Cardiac muscle cell (in vitro differentiated cells and primary cell): ENCODE data around the gene C10orf105. TPM values are rescaled to one million over a fixed set of nuclear protein-coding genes. Genes with fewer than 3 reads are reported as not detected.

ENCODE experiments used
- DNase-seq, 2 donors: peaks; one replicate each; pipeline versions ENCODE4 v3.0.0 to v3.0.0-alpha.2; 2010 to 2017; ENCODE audit warnings: low read depth in 1 of 2, low spot score in 1 of 2
- H3K27ac ChIP-seq: fragments of 200-600 bp; sonication (generic); 2 replicates; pipeline ENCODE4 v1.5.1; 2016
- H3K27me3 ChIP-seq: fragments of 200-600 bp; sonication (generic); 2 replicates; pipeline ENCODE4 v1.6.0; 2016; ENCODE audit warnings: control low read depth
- H3K36me3 ChIP-seq: fragments of 200-600 bp; sonication (generic); 2 replicates; pipeline ENCODE4 v1.5.1; 2016; ENCODE audit warnings: control low read depth
- H3K4me1 ChIP-seq: fragments of 200-600 bp; sonication (generic); 2 replicates; pipeline ENCODE4 v1.8.1; 2017; ENCODE audit warnings: low read depth, mild to moderate bottlenecking, mixed run types
- H3K4me3 ChIP-seq: fragments of 200-600 bp; sonication (generic); 2 replicates; pipeline ENCODE4 v1.5.1; 2016; ENCODE audit warnings: mild to moderate bottlenecking
- H3K9me3 ChIP-seq: fragments of 200-600 bp; sonication (generic); 2 replicates; pipeline ENCODE4 v1.5.1; 2017; ENCODE audit warnings: low read depth, mild to moderate bottlenecking, control low read depth
- polyA plus RNA-seq: library from polyadenylated mRNA; unstranded; fragments of >200 nt; fragmentation: Nextera tagmentation; extraction: Ambion mirVana; gene quantifications from 2 replicates; pipeline ENCODE4 v1.2.1, GENCODE V29; 2016
- total RNA-seq: library from RNA; depleted of rRNA; stranded (reverse); fragments of >200 nt; gene quantifications from 2 replicates; pipeline ENCODE4 v1.2.3, GENCODE V29; 2016
- TF ChIP-seq, protein P1 (sequence below): IDR thresholded peaks from 2 replicates; pipeline ENCODE4 v1.5.1; 2012; ENCODE audit warnings: low read depth, mild to moderate bottlenecking, low read length

The C10orf105 gene
- total and polyA plus RNA-seq, 2 experiments from 2014 or later = 0.03 TPM; not detected in 1

DNA sequence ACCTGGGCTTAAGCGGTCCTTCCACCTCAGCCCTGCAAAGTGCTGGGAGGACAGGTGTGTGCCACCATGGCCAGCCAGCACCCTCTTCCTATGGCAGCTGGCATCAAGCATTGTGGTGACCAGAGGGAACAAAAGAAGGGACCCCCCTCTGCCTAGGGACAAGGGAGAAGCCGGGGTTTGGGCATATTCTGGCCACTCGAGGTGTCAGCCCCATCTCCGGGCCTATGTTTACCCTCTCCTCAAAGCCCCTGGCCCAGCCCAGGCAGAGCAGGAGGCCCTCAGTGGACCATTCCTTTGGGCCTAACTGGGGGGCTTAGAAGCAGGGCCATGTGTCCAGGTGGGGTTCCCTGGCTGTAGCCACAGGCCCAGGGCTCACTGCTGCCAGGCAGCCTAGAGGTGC is 29.8 kb upstream of the C10orf105 start:
- Histone ChIP-seq H3K4me3 (no peak overlapping the region), H3K27me3 (no peaks in the 10 kb centered on the region), H3K9me3 (no peaks in the 10 kb centered on the region), H3K36me3 (no peaks in the 10 kb centered on the region), H3K27ac (no peak overlapping the region), H3K4me1 (peaks cover 29% of the 10 kb centered on the region)
- TF ChIP-seq, protein P1, sequence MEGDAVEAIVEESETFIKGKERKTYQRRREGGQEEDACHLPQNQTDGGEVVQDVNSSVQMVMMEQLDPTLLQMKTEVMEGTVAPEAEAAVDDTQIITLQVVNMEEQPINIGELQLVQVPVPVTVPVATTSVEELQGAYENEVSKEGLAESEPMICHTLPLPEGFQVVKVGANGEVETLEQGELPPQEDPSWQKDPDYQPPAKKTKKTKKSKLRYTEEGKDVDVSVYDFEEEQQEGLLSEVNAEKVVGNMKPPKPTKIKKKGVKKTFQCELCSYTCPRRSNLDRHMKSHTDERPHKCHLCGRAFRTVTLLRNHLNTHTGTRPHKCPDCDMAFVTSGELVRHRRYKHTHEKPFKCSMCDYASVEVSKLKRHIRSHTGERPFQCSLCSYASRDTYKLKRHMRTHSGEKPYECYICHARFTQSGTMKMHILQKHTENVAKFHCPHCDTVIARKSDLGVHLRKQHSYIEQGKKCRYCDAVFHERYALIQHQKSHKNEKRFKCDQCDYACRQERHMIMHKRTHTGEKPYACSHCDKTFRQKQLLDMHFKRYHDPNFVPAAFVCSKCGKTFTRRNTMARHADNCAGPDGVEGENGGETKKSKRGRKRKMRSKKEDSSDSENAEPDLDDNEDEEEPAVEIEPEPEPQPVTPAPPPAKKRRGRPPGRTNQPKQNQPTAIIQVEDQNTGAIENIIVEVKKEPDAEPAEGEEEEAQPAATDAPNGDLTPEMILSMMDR = no peak
- no peak for DNase-seq

DNA sequence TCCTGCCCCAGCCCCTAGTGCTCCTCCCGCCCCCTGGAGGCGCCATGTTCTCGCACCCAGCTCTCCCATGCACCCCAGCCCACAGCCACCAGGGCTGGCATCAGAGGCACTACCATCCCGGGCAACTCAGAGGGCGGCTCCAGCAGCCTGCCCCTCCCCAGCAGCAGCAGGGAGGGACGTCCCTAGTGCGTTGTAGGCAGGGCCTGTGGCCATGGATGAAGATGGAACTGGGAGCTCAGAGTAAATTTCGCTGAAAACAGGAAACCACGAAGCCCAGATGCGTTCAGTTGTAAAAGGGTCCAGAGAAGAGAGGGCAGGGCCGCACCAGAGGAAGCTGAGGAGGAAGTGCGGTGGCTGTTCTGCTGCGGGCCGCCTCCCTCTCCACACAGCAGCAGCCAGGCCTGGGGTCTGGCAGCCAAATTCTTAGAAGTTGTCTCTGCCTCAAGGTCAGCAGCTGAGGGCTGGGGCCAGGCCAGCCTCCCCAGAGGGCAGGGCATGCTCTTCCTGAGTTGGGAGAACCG is 29.2 kb upstream of the C10orf105 start:
- TF ChIP-seq, protein P1 = no peak
- no peak overlapping the region for H3K4me3 ChIP-seq
- H3K27ac ChIP-seq = no peak overlapping the region
- no peaks in the 10 kb centered on the region for H3K27me3 ChIP-seq
- DNase-seq = peak in 1 of 2 donors; percentile 42
- no peaks in the 10 kb centered on the region for H3K36me3 ChIP-seq
- peaks cover 29% of the 10 kb centered on the region for H3K4me1 ChIP-seq
- no peaks in the 10 kb centered on the region for H3K9me3 ChIP-seq

DNA sequence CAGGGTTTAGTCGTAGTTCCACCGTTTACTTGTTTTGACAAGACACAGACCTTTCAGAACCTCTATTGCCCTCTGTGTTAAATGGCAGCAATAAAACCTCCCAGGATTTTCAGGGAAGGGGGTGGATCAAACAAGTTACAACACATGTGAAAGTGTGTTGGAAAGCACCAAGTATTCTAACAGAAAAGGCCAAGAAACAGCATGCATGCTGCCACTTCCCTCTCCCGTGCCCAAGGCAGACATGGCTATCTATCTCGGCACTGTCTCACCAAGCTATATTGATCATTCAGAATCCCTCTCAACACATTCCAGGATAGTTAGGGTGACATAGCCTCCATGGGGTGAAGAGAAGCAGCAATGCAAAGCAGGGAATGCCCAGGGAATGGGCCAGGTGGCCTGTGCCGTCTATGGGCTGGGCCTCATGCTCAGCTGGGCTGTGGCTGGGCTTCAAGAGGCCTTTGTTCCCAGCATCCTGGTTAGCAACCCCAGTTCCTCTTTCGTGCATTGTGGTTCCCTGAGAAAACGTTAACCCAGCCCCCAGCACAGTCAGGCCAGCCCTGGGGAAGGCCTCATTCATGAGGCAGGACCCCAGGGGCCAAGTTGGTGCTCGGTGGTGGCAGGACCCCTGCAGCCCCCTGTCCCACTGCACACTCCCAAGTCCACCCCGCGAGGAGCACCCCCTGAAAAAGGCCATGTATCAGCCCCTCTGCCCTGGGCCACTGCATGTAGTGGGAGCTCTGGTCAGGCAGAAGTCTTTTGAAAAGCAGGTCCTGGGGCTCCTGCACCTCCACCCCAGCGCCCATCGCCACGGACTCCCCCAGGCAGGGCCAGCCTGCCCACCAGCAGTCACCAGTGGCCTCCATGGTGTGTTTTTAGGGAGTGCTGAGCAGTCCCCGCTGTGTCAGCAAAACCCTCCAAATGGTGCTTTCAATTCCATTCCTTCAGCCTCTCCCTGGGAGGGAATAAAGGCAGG is 28.3 kb upstream of the C10orf105 start:
- Histone ChIP-seq H3K36me3 (no peaks in the 10 kb centered on the region), H3K27ac (peak overlapping the region; percentile 86), H3K4me3 (no peak overlapping the region), H3K4me1 (peaks cover 24% of the 10 kb centered on the region), H3K9me3 (no peaks in the 10 kb centered on the region), H3K27me3 (no peaks in the 10 kb centered on the region)
- TF ChIP-seq, protein P1 = no peak
- DNase-seq = no peak

DNA sequence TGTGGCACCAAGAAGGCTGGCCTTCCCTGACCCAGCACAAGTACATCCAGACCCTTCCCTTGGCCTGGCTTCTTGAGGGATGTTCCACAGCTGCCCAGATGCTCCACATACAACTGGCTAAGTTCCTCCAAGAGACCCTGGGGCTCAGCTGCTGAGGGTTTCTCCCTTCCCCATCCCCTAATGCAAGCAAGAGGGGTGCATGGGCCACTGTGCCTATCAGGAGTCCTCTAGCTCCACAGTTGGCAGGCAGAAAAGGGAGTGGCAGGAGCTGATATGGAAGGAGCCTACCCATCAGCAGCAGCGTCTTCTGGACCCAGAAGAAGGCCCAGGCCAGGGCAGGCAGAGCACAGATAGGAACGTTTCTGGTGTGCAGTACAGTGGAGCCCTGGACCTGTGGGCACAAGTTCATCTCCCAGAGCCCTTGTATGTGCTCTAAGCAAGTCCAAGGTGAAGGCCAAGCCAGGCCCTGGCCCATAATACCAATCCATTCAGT is 27.5 kb upstream of the C10orf105 start:
- H3K4me3 ChIP-seq = no peak overlapping the region
- no peaks in the 10 kb centered on the region for H3K36me3 ChIP-seq
- TF ChIP-seq, protein P1 = no peak
- H3K27me3 ChIP-seq = no peaks in the 10 kb centered on the region
- peaks cover 24% of the 10 kb centered on the region for H3K4me1 ChIP-seq
- no peak for DNase-seq
- peak overlapping the region; percentile 86 for H3K27ac ChIP-seq
- no peaks in the 10 kb centered on the region for H3K9me3 ChIP-seq

DNA sequence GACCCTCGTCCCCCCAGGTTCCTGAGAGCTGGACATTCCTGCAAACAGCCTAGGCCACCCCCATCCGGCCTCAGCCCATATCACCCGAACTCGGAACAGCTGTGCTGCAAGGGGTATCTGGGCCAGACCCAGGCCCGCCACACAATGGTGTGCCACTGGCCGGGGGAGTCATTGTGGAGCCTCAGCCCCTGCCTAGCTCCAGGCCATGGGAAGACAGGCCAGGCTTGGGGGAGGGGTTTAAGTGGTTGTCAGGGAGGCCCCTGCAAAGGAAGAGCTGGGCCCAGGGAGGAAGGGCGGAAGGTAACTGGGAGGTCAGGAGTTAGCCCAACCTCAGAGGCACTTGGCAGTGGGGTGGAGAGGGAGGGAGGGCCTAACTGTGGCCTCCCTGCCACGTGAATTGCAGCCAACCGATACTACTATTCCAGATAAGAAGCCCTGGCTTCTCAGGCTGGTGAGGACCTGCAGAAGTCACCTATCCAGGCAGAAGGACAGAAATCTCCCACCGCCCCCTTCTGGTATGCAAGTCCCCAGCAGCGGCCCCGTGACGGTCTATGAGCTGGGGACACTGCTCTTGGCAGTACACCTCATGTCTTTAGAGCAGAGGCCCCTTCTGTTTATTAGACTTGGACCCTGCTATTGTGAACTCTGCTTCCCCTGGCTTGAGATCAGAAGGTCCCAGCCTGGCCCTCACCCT is 26.9 kb upstream of the C10orf105 start:
- Histone ChIP-seq H3K36me3 (no peaks in the 10 kb centered on the region), H3K27me3 (no peaks in the 10 kb centered on the region), H3K27ac (peak overlapping the region; percentile 86), H3K9me3 (no peaks in the 10 kb centered on the region), H3K4me1 (peaks cover 24% of the 10 kb centered on the region), H3K4me3 (no peak overlapping the region)
- DNase-seq = peak; percentile 44 to 89
- TF ChIP-seq, protein P1 = no peak
